PC-3 (cell line): ENCODE data around the gene BCHE.

Experiments
- CTCF ChIP-seq: fragments of 300-600 bp; sonication (generic); conservative IDR thresholded peaks from 2 replicates; pipeline ENCODE4 v1.5.1; 2017; ENCODE audit warnings: antibody characterized with exemption, low read depth, mild to moderate bottlenecking, low read length
- EZH2 ChIP-seq: fragments of 300-600 bp; sonication (generic); IDR thresholded peaks from one replicate; pipeline ENCODE4 v1.6.1; 2017; ENCODE audit warnings: antibody characterized with exemption, mild to moderate bottlenecking, low read length; ENCODE audit not compliant: unreplicated experiment
- EZH2phosphoT487 ChIP-seq: fragments of 300-600 bp; sonication (generic); IDR thresholded peaks from 2 replicates; pipeline ENCODE4 v1.6.1; 2018; ENCODE audit warnings: mild to moderate bottlenecking, antibody characterized with exemption, low read length, borderline replicate concordance

- no peak for TF ChIP-seq CTCF
- TF ChIP-seq EZH2 = no peak
- no peak for TF ChIP-seq EZH2phosphoT487
These were observed 111.9 kb downstream of the BCHE start for GRCh38 chr3:165725296-165725695.
